ENCODE data around the gene GSTM3. TPM values are rescaled to one million over a fixed set of nuclear protein-coding genes. Genes with fewer than 3 reads are reported as not detected.

GSTM3 gene
- total and polyA plus RNA-seq, 2 of the 13 experiments (the other 11 are each of a cell fraction or from before 2014, with no cell fraction given) = 127 to 142 TPM

DNA sequence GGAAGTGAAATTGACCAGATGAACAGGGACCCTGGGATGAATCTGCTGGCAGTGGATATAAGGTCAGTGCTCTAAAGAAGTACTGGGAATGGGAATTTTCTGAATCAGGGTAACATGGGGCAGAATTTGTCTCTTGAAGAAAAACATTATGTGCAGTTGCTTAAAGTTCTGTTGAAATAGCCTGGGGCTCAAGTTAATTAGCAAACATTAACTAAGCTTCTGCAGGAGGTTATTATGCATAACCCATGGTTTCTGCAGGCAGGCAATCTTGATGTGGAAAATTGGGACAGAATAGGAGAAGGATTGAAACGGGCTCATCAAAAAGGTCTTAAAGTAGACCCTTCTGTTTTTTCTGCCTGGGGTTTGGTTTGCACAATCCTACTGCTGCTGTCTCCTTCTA lies 14.8 kb downstream of the GSTM3 start:
- BruUV-seq (replicated peaks) = no TSS peak
- no peak for DNase-seq (ENCODE audit: low spot score)
- peaks cover 31% of the 10 kb centered on the region for H3K4me1 ChIP-seq (ENCODE audit: insufficient read depth, low read length)
- no peaks in the 10 kb centered on the region for H3K9me3 ChIP-seq (ENCODE audit: low read length)
- in situ Hi-C loops (cut with HindIII; ENCODE audit: extremely low pct_ligation_motif_present, low pct_unique_long_range_greater_than_20kb) (no loop called here), intact Hi-C loops (cut with micrococcal nuclease; ENCODE audit: unreplicated experiment) (no loop called here)
- no peaks in the 10 kb centered on the region; a peak in 1 of 5 replicates for H3K27me3 ChIP-seq (ENCODE audit: control insufficient read depth in 1 of 2, insufficient read depth in 2 of 2, low read length in 2 of 2)
- H3K9ac ChIP-seq (ENCODE audit: insufficient read depth, low read depth, low read length) = no peak overlapping the region
- H2AFZ ChIP-seq (ENCODE audit: low read length) = no peak overlapping the region
- CTCF ChIA-PET (ENCODE audit: low intra/inter-chr PET ratio, low total read pairs) = no interaction called here
- H3K79me2 ChIP-seq (ENCODE audit: insufficient read depth, low read length) = no peaks in the 10 kb centered on the region
- ATAC-seq = no peak
- POLR2A ChIA-PET = no interaction called here
- H3K27ac ChIP-seq (ENCODE audit: extremely low read length, insufficient read depth, low read length) = no peak overlapping the region
- WGBS (ENCODE audit: low lambda C conversion rate) = 14% methylated on average over 1 of the region's 1 CpG
- FAIRE-seq = no peak
- no peaks in the 10 kb centered on the region for H4K20me1 ChIP-seq (ENCODE audit: insufficient read depth, low read length)
- H3K36me3 ChIP-seq (replicated peaks in 1 of 2; ENCODE audit: control insufficient read depth in 1 of 2, insufficient read depth in 2 of 2, low read length in 2 of 2) = no peaks in the 10 kb centered on the region
- no peak overlapping the region for H3K4me2 ChIP-seq (ENCODE audit: low read depth, low read length)
- TF ChIP-seq AGO2 (optimal IDR thresholded peaks at IDR 0.05; ENCODE audit: low read depth, low read length) (no peak), FOXC1 (CRISPR knock-in tag; IDR thresholded peaks at IDR 0.05; ENCODE audit: borderline replicate concordance) (no peak), ZNF619 (CRISPR knock-in tag; IDR thresholded peaks at IDR 0.05) (no peak), U2AF1 (optimal IDR thresholded peaks at IDR 0.05; ENCODE audit: low read depth, low read length) (no peak)
- TF ChIP-seq, protein P1, sequence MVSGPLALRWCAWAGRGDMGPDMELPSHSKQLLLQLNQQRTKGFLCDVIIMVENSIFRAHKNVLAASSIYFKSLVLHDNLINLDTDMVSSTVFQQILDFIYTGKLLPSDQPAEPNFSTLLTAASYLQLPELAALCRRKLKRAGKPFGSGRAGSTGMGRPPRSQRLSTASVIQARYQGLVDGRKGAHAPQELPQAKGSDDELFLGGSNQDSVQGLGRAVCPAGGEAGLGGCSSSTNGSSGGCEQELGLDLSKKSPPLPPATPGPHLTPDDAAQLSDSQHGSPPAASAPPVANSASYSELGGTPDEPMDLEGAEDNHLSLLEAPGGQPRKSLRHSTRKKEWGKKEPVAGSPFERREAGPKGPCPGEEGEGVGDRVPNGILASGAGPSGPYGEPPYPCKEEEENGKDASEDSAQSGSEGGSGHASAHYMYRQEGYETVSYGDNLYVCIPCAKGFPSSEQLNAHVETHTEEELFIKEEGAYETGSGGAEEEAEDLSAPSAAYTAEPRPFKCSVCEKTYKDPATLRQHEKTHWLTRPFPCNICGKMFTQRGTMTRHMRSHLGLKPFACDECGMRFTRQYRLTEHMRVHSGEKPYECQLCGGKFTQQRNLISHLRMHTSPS (CRISPR knock-in tag; IDR thresholded peaks at IDR 0.05; ENCODE audit: low read depth) = no peak
- no peak overlapping the region for H3K4me3 ChIP-seq (replicated peaks in 1 of 3; ENCODE audit: insufficient read depth in 1 of 3, low read depth in 2 of 3, low read length in 3 of 3)

DNA sequence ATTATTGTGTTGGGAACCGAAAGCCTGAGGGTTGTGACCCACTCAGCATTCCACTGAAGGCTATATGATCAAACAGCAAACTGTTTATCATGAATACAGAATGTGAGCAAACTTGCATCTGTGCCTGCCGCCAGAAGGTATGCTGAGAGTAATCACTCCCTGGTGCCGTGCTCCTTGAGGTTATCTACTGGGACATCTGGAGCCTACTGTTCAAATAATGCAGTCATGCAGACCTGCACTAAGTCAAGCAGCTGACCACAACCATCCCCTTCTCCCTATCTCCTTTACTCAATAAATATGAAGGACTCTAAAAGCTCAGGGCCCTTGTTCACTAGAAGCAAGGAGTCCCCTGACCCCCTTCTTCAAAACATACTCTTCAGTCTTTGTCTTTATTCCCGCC lies 15.3 kb downstream of the GSTM3 start:
- DNase-seq (ENCODE audit: low spot score) = no peak

More for the DNA sequence above, 15.3 kb downstream of the GSTM3 start:
- TF ChIP-seq KLF12 (CRISPR knock-in tag; IDR thresholded peaks at IDR 0.05; ENCODE audit: borderline replicate concordance) = no peak
- TF ChIP-seq SSRP1 (CRISPR knock-in tag; IDR thresholded peaks at IDR 0.05) = no peak
- TF ChIP-seq MATR3 (CRISPR knock-in tag; IDR thresholded peaks at IDR 0.05) = no peak
- TF ChIP-seq TEAD3 (CRISPR knock-in tag; optimal IDR thresholded peaks at IDR 0.05; ENCODE audit: borderline replicate concordance) = peak; percentile 14
- no peak for TF ChIP-seq PCBP2 (optimal IDR thresholded peaks at IDR 0.05; ENCODE audit: low read depth, low read length, poor library complexity, severe bottlenecking)
- TF ChIP-seq, protein P2, sequence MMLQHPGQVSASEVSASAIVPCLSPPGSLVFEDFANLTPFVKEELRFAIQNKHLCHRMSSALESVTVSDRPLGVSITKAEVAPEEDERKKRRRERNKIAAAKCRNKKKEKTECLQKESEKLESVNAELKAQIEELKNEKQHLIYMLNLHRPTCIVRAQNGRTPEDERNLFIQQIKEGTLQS (CRISPR knock-in tag; IDR thresholded peaks at IDR 0.05) = no peak
- ChIA-PET CTCF (ENCODE audit: low intra/inter-chr PET ratio, low total read pairs) (no interaction called here), POLR2A (no interaction called here)
- Histone ChIP-seq H3K9ac (ENCODE audit: insufficient read depth, low read depth, low read length) (no peak overlapping the region), H3K36me3 (replicated peaks in 1 of 2; ENCODE audit: control insufficient read depth in 1 of 2, insufficient read depth in 2 of 2, low read length in 2 of 2) (no peaks in the 10 kb centered on the region), H4K20me1 (ENCODE audit: insufficient read depth, low read length) (no peaks in the 10 kb centered on the region), H3K4me1 (ENCODE audit: insufficient read depth, low read length) (peaks cover 26% of the 10 kb centered on the region), H3K4me3 (replicated peaks in 1 of 3; ENCODE audit: insufficient read depth in 1 of 3, low read depth in 2 of 3, low read length in 3 of 3) (no peak overlapping the region), H3K4me2 (ENCODE audit: low read depth, low read length) (no peak overlapping the region), H2AFZ (ENCODE audit: low read length) (no peak overlapping the region), H3K27me3 (ENCODE audit: control insufficient read depth in 1 of 2, insufficient read depth in 2 of 2, low read length in 2 of 2) (no peaks in the 10 kb centered on the region; a peak in 1 of 5 replicates), H3K27ac (ENCODE audit: extremely low read length, insufficient read depth, low read length) (no peak overlapping the region), H3K79me2 (ENCODE audit: insufficient read depth, low read length) (no peaks in the 10 kb centered on the region), H3K9me3 (ENCODE audit: low read length) (no peaks in the 10 kb centered on the region)
- BruUV-seq (replicated peaks) = no TSS peak
- in situ Hi-C loops (cut with HindIII; ENCODE audit: extremely low pct_ligation_motif_present, low pct_unique_long_range_greater_than_20kb) (no loop called here), intact Hi-C loops (cut with micrococcal nuclease; ENCODE audit: unreplicated experiment) (no loop called here)
- 11% methylated on average over 3 of the region's 4 CpGs for WGBS (ENCODE audit: low lambda C conversion rate)
- FAIRE-seq (no peak), ATAC-seq (no peak)

Data from HepG2 (cell line).